Keratinocyte (primary cell): ENCODE measurements around the gene C19orf85.
A peak's percentile ranks its signal among the peaks of the same experiment; 100 is the strongest.

Source experiments
- EZH2 ChIP-seq: IDR thresholded peaks from one replicate; pipeline ENCODE4 v1.6.1; 2012; ENCODE audit warnings: inconsistent platforms, mild to moderate bottlenecking, low read length, moderate library complexity
- TF ChIP-seq, protein P1 (sequence below), 3 experiments: IDR thresholded peaks in 1 of 3; conservative IDR thresholded peaks in 1 of 3; optimal IDR thresholded peaks in 1 of 3; 2 replicates in 2 of 3; 3 replicates in 1 of 3; pipeline versions ENCODE3 to v1.5.1; 2011; ENCODE audit warnings: low read length in 3 of 3, mild to moderate bottlenecking in 3 of 3, moderate library complexity in 2 of 3, control low read depth in 1 of 3, inconsistent platforms in 1 of 3; ENCODE audit not compliant: insufficient read depth in 2 of 3; ENCODE audit errors: extremely low read depth in 1 of 3

- TF ChIP-seq, protein P1, sequence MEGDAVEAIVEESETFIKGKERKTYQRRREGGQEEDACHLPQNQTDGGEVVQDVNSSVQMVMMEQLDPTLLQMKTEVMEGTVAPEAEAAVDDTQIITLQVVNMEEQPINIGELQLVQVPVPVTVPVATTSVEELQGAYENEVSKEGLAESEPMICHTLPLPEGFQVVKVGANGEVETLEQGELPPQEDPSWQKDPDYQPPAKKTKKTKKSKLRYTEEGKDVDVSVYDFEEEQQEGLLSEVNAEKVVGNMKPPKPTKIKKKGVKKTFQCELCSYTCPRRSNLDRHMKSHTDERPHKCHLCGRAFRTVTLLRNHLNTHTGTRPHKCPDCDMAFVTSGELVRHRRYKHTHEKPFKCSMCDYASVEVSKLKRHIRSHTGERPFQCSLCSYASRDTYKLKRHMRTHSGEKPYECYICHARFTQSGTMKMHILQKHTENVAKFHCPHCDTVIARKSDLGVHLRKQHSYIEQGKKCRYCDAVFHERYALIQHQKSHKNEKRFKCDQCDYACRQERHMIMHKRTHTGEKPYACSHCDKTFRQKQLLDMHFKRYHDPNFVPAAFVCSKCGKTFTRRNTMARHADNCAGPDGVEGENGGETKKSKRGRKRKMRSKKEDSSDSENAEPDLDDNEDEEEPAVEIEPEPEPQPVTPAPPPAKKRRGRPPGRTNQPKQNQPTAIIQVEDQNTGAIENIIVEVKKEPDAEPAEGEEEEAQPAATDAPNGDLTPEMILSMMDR (optimal IDR thresholded peaks at IDR 0.05 in 1 of 3, IDR thresholded peaks at IDR 0.05 in 1 of 3, conservative IDR thresholded peaks at IDR 0.05 in 1 of 3; ENCODE audit: extremely low read depth in 1 of 3, insufficient read depth in 2 of 3, low read length in 3 of 3): no peak
- TF ChIP-seq EZH2: peak; percentile 86
These were observed 12.4 kb downstream of the C19orf85 start for GRCh38 chr19:55451965-55452748.
